ENCODE measurements around the gene TBX1. TPM values are rescaled to one million over a fixed set of nuclear protein-coding genes. Genes with fewer than 3 reads are reported as not detected.

TBX1 gene
- total and polyA plus RNA-seq, 2 of the 8 experiments (the other 6 are each of a cell fraction or from before 2014, with no cell fraction given): 0.28 TPM; not detected in 1

GRCh38 chr22:19728836-19729235 lies 31.7 kb upstream of the TBX1 start:
- no peak overlapping the region for H3K18ac ChIP-seq (ENCODE audit: extremely low read depth, low read length)
- H2BK15ac ChIP-seq (ENCODE audit: low read length): no peak overlapping the region
- POLR2A ChIA-PET (ENCODE audit: partially characterized antibody): no interaction called here
- no peak overlapping the region for H3K9ac ChIP-seq (replicated peaks in 1 of 4; ENCODE audit: extremely low read depth in 1 of 4, low read depth in 3 of 4, low read length in 3 of 4)
- H3K4me3 ChIP-seq (ENCODE audit: extremely low read depth in 1 of 4, insufficient read depth in 2 of 4, low read depth in 3 of 4, low read length in 4 of 4): no peak overlapping the region
- no peak overlapping the region for H3K4me2 ChIP-seq (ENCODE audit: insufficient read depth in 1 of 2, low read depth in 2 of 2, low read length in 2 of 2)
- no peaks in the 10 kb centered on the region for H3K9me3 ChIP-seq (ENCODE audit: insufficient read depth in 2 of 2, low read depth in 1 of 2, low read length in 1 of 2)
- H3K14ac ChIP-seq (ENCODE audit: insufficient read length): no peak overlapping the region
- H3K79me2 ChIP-seq (ENCODE audit: control insufficient read depth in 1 of 2, insufficient read depth in 2 of 2, low read length in 2 of 2): no peaks in the 10 kb centered on the region
- no peaks in the 10 kb centered on the region; a peak in 1 of 8 replicates for H3K36me3 ChIP-seq (ENCODE audit: control insufficient read depth in 2 of 4, insufficient read depth in 4 of 4, low read length in 3 of 4)
- no peak overlapping the region for H2AFZ ChIP-seq (ENCODE audit: low read length)
- no peak for TF ChIP-seq CHD1 (IDR thresholded peaks at IDR 0.05; ENCODE audit: low read depth, low read length)
- TF ChIP-seq RBBP5 (IDR thresholded peaks at IDR 0.05; ENCODE audit: borderline replicate concordance, low read depth, low read length): no peak
- no peak for TF ChIP-seq SIX5 (IDR thresholded peaks at IDR 0.05; ENCODE audit: low read depth, low read length)
- TF ChIP-seq SIN3A (conservative IDR thresholded peaks at IDR 0.05 in 1 of 2, IDR thresholded peaks at IDR 0.05 in 1 of 2; ENCODE audit: low read depth in 1 of 2, low read length in 2 of 2): no peak
- no peak for TF ChIP-seq POU5F1 (IDR thresholded peaks at IDR 0.05; ENCODE audit: low read depth, low read length)
- no peak for TF ChIP-seq SRF (IDR thresholded peaks at IDR 0.05; ENCODE audit: low read depth, low read length)
- TF ChIP-seq JUN (IDR thresholded peaks at IDR 0.05; ENCODE audit: low read depth, low read length): no peak
- no peak for TF ChIP-seq BRCA1 (IDR thresholded peaks at IDR 0.05; ENCODE audit: low read depth, low read length)
- no peak for TF ChIP-seq FOSL1 (IDR thresholded peaks at IDR 0.05; ENCODE audit: insufficient read depth, low read depth, low read length)
- no peak for TF ChIP-seq CBX5 (IDR thresholded peaks at IDR 0.05; ENCODE audit: low read depth, low read length)
- TF ChIP-seq EGR1 (IDR thresholded peaks at IDR 0.05; ENCODE audit: borderline replicate concordance, low read depth, low read length): no peak
- TF ChIP-seq MAFK (IDR thresholded peaks at IDR 0.05; ENCODE audit: low read depth, low read length): no peak
- H2BK20ac ChIP-seq (ENCODE audit: low read length): no peak overlapping the region
- CTCF ChIA-PET (ENCODE audit: partially characterized antibody): interaction anchor here (3.1 to 7.0 kb wide), 4 partner anchors 23 to 186 kb away, joined by 9 to 168 read pairs (median 85); no protein-coding TSS in a partner anchor
- no peak overlapping the region for H3K23ac ChIP-seq (ENCODE audit: insufficient read length)
- H3K23me2 ChIP-seq (ENCODE audit: low read depth, low read length): peaks cover 5% of the 10 kb centered on the region; the same call in 1 of the 2 replicates
- no peak overlapping the region for H3K4ac ChIP-seq (replicated peaks; ENCODE audit: insufficient read length, low read depth, low read length)
- no peak overlapping the region for H2BK120ac ChIP-seq (replicated peaks; ENCODE audit: low read depth, low read length)
- peaks cover 0 to 14% (median 7%) of the 10 kb centered on the region in 4 experiments; a peak in 5 of 7 replicates for H3K4me1 ChIP-seq (replicated peaks in 1 of 4; ENCODE audit: control insufficient read depth in 3 of 4, insufficient read depth in 4 of 4, low read length in 3 of 4)
- DNase-seq (ENCODE audit: low read depth in 1 of 2, low spot score in 2 of 2) (no peak), FAIRE-seq (no peak)
- no peak overlapping the region for H2BK12ac ChIP-seq (ENCODE audit: low read depth, low read length)
- peaks cover 34 to 65% (median 59%) of the 10 kb centered on the region in 4 experiments for H3K27me3 ChIP-seq (replicated peaks in 1 of 4; ENCODE audit: control insufficient read depth in 3 of 4, extremely low read depth in 1 of 4, insufficient read depth in 3 of 4, low read length in 3 of 4)
- H3K27ac ChIP-seq (ENCODE audit: low read depth, low read length): no peak overlapping the region
- no peak overlapping the region; the same call in 1 of the 2 replicates for H4K8ac ChIP-seq (ENCODE audit: extremely low read depth, insufficient read depth, low read length)
- H3K79me1 ChIP-seq (ENCODE audit: low read depth, low read length): no peaks in the 10 kb centered on the region
- peaks cover 2 to 19% of the 10 kb centered on the region in 2 experiments for H4K20me1 ChIP-seq (replicated peaks in 1 of 2; ENCODE audit: control insufficient read depth in 1 of 2, insufficient read depth in 2 of 2, low read length in 2 of 2)
- no peak overlapping the region for H4K5ac ChIP-seq (ENCODE audit: insufficient read length, low read depth, low read length)
- 88% methylated on average over 10 of the region's 10 CpGs; no CpG with 5 or more reads in 1 of the 2 experiments for WGBS, 2 experiments (ENCODE audit: extremely low coverage in 1 of 2, insufficient coverage in 1 of 2, insufficient read length in 1 of 2, insufficient replicate concordance in 2 of 2, low coverage in 1 of 2, low lambda C conversion rate in 2 of 2, missing lambda C conversion rate in 1 of 2)
- H4K91ac ChIP-seq (replicated peaks; ENCODE audit: insufficient read length, low read length): no peak overlapping the region
- H2AK5ac ChIP-seq (ENCODE audit: low read depth, low read length): no peak overlapping the region
- H2BK5ac ChIP-seq (ENCODE audit: low read depth, low read length): no peak overlapping the region
- H3K56ac ChIP-seq (replicated peaks; ENCODE audit: insufficient read length, low read depth, low read length): no peak overlapping the region
